GM23338 (cell line): ENCODE results near the gene PCNT.

Experiments
- CTCF ChIP-seq, 2 experiments: fragments of 200-600 bp in 1 of 2; sonication (generic) in 1 of 2; conservative IDR thresholded peaks; 2 replicates each; pipeline versions ENCODE4 v1.5.1 to v1.6.1; 2016 to 2017; ENCODE audit warnings: antibody characterized with exemption in 2 of 2, low read depth in 2 of 2, mild to moderate bottlenecking in 2 of 2, moderate library complexity in 1 of 2
- POLR2AphosphoS5 ChIP-seq: IDR thresholded peaks from 2 replicates; pipeline ENCODE4 v1.6.1; 2016; ENCODE audit warnings: antibody characterized with exemption, low read depth
- REST ChIP-seq: IDR thresholded peaks from one replicate; pipeline ENCODE4 v1.6.1; 2018; ENCODE audit warnings: antibody characterized with exemption; ENCODE audit not compliant: unreplicated experiment

GRCh38 chr21:46397993-46398392 is 74.0 kb downstream of the PCNT start:
- no peak for TF ChIP-seq CTCF (conservative IDR thresholded peaks at IDR 0.05; ENCODE audit: low read depth in 2 of 2)
- TF ChIP-seq POLR2AphosphoS5: no peak
- no peak for TF ChIP-seq REST
